ENCODE results near the gene SLC24A5. TPM values are rescaled to one million over a fixed set of nuclear protein-coding genes. Genes with fewer than 3 reads are reported as not detected.

Gene SLC24A5
- not detected in 2 replicates for total RNA-seq

DNA sequence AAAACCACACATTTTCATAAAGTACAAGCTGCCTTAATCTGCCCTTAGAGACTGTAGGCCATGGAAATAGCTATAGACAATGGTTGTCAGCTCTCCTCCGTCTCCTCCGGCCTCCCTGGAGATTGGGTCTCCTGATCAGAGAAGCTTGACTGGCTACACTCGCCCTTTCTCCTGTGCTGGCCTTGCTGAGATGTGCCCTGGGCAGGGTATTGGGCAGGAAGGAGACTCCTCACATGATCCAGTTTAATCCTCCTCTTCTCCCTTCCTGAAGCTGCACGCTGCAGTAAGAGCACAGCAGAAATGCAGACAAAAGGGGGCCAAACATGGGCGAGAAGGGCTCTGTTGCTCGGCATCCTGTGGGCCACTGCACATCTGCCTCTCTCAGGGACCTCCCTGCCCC lies at the start of gene SLC24A5:
Gene SLC24A5, plus strand, starts transcription at position 246 of the 400 bp plus-strand sequence. Its CDS starts 55 bp downstream, at position 301.

DNA sequence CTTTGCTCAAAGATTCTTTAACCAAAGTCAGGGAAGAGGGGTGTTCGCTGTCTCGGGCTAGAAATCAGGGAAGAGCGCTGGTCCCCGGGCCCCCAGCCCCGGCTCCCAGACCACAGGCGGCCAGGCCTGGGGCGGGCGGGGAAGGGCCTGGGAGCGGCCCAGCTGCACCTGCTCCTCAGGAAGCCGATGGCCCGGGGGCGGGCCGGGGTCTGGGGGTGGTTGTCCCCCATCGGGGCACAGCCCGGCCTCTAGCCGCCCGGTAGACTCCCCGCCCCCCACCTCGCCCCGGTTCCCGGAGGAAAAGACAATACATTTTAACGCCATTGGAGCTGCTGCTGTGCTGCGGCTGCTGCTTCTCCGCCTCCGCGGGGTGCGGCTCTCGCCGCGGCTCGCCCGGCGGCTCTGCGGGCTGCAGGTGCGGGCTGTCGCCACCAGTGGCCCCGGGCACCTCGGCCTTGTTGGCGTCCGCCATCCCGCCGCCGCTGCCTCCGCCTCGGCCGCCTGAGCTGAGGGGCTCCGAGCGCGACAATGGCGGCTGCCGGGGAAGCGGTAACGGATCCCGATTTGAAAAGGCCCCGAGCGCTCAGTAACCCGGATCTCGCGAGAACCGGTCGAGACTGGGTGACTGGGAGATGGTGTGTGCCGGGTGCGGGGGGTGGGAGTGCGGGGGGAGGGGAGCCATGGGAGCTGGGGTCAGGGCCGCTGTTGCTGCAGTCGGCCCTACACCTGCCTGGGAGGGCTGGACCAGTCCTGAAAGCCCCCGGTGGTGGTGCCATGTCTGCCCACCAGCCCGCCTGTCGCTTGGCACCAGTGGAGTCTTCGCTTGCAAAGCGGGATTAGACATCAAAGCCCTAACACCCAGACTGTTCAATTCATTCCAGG lies 57.2 kb downstream of the SLC24A5 start, which contains the start of gene MYEF2:
Gene MYEF2, minus strand, starts transcription at position 530 of the 882 bp plus-strand sequence. Its CDS starts 58 bp downstream, at position 472.

DNA sequence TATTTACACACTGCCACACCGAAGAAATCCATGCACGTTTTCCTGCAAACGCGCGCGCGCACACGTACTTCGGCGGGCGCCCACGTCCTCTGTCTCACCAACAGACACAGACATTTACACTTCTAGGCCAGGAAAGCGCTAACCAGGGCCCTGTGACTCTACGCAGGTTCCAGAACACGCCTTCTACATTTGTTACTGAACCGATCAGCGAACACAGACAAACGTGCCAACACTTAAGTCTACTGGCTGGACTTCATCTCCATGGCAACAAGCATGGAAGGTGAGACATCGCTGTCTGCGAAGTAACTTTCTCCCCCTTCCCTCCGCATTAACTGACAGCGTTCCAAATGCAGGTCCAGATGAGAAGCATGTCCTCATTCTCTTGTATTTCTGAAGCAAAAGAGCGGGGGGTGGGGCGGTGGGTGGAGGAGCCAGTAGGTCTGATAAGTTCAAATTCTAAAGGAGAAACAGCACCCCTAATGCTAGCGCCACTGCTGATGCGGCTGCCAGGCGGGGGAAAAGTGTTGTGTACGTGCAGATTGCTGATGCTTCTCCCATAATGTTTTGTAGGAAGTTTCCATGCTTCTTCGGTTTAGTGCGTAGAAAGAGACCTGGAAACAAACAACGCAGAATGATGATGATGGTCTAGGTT lies 70.9 kb downstream of the SLC24A5 start, which contains the start of gene CTXN2:
Gene CTXN2, plus strand, starts transcription at position 92 of the 652 bp plus-strand sequence. CDS start 9,636 bp downstream, outside the sequence.

Other genes with a start within 250 kb of the SLC24A5 start
- 2.6 and 4.1 TPM in 2 replicates for gene MYEF2, start 57.3 kb downstream of the SLC24A5 start, total RNA-seq
- gene CTXN2, start 70.7 kb downstream of the SLC24A5 start, total RNA-seq, result not detected in 2 replicates
- gene SLC12A1, start 85.3 kb downstream of the SLC24A5 start, total RNA-seq, result 0.13 TPM in 1 of 2 replicates, not detected in the other
- gene DUT, start 210.4 kb downstream of the SLC24A5 start, total RNA-seq, result 90.1 and 106 TPM in 2 replicates